Effector CD8-positive, alpha-beta T cell (primary cell): ENCODE measurements around the gene LRP1B.
"Not testable (repeated sequence)": the region's sequence is repeated elsewhere in the genome, so short reads cannot be mapped to it uniquely, and the experiment has no call there.

Experiments
- DNase-seq: peaks from one replicate; lab custom pipeline; 2025; lab: John Stamatoyannopoulos, UW

LRP1B gene

DNA sequence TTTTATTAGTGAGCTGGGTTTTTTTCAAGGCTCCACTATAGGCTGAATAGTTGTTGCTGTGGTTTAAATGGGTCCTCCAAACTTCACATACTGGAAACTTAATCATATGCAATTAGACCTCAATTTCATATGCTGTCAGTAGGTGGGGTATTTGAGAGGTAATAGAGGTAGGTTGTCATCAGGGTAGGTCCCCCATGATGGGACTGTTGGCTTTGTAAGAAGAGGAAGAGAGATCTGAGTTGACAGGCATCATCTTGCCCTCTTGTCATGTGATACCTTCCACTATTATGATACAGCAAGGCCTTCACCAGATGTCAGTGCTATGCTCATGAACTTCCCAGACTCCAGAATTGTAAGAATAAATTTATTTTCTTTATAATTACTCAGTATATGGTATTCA lies 819.4 kb downstream of the LRP1B start:
- DNase-seq = no peak

DNA sequence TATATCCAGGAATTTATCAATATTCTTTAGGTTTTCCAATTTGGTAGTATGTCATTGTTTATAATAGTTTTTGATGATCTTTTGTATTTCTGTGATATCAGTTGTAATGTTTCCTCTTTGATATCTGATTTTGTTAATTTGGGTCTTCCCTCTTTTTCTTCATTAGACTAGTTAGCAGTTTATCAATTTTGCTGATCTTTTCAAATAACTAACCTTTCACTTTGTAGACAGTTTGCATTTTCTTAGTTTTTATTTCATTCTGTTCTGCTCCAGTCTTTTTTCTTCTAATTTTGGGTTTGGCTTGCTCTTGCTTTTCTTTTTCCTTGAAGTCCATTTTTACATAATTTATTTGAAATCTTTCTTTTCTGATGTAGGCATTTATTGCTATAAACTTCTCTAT lies 824.4 kb downstream of the LRP1B start:
- no peak for DNase-seq

DNA sequence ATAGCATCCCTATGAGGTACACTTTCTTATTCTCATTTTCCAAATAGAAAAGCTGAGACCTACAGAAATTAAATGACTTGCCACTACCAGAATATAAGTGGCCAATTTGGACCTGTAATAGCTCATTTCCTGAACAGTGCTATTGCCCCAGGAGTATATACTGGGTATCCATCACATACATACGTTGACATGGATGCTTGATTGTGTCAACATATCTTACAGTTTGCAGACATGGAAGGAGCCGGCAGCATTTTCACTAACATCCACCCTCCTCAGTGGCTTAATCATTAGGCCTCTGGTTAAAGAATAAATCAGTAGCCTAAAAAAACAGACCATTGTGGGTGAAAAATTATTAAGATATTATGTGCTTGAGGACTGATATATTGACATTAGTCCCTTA lies 829.3 kb downstream of the LRP1B start:
- no peak for DNase-seq

DNA sequence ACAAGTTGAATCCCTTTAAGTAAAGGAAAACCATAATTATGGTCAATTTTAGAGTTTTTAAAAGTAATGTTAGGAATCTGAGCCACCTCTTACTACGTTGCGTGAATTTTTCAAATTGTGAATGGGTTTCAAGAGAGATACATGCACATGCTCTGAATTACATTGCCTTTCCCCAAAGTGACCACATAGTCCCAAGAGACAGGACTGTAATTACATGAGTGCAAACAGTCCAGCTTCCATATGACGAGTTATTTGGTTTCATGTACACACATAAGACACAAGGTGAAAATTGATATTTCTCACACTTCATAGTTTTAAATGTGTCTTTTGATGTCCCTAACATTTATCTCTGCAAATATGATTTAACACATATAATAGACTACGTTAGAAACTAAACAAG lies 850.8 kb downstream of the LRP1B start:
- no peak for DNase-seq

DNA sequence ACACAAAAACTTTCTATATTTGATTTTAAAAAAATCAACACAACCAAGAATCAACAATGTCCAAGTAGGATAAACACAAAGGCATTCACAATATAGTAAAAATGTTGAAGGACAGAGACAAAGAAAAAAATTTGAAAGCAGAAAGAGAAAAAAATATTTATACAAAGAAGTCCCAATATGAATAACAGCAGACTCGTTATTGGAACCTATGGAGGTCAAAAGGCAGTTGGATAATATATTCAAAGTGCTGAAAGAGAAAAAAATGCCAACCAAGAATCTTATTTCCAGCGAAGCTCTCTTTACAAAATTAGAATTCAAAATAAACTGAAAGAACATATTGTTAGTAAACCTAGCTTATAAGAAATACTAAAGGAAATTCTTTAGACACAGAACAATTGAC lies 859.5 kb downstream of the LRP1B start:
- no peak for DNase-seq

DNA sequence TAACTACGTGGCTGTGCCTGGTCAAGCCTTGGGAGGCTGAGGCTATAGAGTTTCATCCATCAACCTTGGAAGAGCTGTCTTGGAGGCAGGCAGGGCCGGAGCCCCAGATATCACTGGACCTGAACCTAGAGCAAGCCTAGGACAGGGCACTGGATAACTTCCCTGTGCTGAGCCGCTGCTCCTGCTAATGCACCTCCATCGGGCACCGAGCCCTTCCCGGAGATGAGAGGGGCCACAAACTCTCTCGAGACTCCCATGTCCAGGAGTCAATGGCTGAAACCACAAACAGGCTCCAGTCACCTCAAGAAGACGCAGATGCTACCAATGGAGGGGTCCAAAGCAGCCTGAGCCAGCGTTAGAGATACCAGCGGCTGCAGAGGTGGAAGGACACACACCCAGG lies 866.0 kb downstream of the LRP1B start:
- DNase-seq = no peak

DNA sequence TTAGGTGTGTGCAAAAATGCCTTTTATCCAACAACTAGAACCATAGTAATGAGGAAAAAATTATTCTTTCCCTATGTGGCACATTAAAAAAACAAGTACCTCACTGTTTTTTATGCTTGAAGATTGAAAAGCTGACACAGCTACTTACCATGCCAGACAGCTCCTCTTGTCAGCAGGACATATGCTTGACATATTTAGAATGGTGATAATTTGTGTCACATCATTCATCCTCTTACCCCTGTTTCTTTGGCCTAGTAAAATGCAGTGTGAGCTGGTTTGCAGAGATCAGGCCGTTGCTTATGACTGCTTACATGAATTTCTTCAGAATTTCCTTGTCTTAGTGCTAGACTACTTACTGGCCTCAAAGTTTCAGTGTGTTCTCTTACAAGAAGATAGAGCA lies 869.9 kb downstream of the LRP1B start:
- no peak for DNase-seq

DNA sequence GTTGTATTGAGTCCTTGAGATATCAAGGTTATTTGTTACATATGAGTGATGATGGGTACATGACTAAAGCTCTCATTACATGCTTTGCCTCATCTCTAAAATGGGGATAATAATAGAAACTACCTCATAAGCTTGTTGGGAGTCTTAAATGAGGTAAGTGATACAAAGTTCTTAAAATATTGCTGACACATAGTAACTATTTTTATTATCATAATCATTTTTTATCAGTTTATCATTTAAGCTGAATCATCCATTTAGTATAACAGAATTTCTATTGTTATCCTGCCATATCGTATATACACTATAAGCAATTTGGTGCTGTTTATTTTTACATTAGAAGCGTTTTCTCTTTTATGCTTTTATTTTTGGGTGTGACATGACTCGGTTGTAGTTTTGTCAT lies 871.1 kb downstream of the LRP1B start:
- DNase-seq = no peak

DNA sequence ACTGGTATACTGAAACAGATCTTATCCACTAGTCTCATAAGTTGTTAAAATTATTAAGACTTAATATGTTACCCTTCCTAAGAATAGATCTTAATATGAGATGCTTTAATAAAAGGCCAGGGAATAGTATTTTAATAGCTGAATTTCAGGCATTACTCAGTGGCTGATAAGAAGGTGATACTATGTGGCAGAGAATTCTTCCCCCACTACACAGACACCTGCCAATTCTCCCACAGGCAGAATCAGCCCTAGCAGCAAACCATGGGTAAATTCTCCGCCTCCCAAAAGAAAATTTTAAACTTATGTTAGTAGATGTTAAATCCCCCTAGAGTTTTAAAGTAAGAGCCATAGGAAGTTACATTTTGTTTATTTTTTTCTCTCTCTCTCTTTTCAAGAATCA lies 888.8 kb downstream of the LRP1B start:
- DNase-seq = no peak

DNA sequence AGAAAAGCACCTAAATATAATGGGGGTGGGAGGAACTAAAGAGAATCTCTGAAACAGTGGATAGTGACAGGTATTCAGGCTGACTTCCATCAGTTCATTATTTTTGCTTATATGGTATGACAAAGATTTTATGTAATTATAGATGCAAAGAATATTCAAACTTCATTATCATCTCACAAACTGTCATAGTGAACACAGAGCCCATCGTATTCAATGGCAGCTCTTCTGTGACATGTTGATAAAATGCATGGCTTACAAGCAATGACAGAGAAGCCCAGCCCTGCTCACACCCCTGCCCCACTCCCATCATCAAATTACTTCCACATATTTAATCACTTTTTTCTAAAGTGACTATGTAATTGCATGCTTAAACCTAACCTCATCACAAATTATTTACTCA lies 904.3 kb downstream of the LRP1B start:
- no peak for DNase-seq

DNA sequence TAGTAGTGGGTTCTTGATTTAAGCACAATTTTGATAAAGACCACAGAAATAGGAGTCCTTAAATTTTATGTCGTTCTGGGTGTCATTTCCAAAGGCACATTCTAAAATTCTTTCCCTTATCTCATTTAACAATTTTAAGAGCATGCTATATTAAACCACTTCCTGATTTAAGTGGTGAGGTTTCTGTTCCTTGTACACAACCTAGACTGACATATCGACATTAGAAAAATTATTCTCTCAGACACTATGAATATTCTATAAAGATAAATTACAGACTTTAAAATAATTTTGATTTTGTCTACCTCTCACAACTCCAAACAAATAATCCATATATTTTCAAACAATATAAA lies 923.8 kb downstream of the LRP1B start:
- no peak for DNase-seq

DNA sequence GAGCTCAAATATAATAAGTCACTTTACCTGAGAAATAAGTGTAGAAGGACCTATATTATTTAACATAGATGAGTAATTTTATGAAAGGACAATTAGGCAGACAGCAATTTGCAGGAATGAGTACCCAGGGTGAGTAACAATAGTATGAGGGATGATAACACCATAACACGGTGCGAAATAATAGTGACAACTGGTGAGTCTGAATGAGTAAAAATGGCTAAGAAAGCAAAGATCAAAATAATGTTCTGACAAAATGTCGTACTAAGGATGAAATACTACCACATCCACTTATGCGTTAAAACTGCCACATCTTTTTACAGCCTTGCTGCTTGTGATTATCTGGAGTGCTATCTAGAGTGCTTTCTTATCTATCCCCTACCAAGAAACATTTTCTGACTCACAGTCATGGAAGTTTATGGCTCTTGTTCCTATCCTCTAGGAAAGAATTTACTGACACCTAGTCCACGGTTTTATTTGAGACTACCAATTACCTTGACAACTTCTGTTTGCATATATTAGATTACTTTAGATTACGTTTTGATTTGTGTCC lies 929.7 kb downstream of the LRP1B start:
- no peak for DNase-seq

DNA sequence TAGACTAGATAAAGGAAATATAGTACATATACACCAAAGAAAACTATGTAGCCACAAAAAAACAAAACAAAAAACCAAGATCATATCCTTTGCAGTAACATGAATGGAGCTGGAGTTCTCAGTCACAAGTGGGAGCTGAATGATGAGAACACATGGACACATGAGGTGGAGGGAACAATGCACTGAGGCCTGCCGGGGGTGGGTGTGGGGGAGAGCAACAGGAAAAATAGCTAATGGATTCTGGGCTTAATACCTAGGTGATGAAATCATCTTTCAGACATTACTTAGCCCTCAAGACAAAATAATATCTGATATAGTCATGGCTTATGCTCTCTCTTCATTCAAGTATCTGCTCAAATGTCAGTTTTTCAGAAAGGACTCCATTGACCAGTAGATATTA lies 930.6 kb downstream of the LRP1B start:
- no peak for DNase-seq

DNA sequence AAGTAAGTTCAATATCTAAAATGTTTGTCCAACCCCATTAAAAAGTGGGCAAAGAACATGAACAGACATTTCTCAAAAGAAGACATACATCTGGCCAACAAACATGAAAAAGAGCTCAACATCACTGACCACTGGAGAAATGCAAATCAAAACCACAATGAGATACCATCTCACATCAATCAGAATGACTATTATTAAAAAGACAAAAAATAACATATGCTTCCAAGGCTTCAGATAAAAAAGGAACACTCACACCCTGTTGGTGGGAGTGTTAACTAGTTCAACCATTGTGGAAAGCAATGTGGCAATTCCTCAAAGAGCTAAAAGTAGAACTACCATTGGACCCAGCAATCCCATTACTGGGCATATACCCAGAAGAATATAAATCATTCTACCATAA lies 931.1 kb downstream of the LRP1B start:
- no peak for DNase-seq

DNA sequence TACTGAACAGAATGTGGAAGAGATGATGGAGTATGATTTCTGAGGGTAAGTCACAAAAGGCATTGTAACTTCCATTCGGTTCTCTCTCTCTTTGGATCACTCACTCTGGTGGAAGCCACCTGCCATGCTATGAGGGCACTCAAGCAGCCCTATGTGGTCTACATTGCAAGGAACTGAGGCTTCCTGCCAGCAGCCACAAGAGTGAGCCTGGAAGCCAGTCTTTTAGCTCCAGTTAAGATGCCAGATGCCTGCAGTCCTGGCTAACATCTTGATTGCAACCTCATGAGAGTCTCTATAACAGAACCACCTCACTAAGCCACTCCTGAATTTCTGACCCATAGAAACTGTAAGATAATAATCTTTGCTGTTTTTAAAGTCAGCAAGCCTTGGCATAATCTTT lies 935.7 kb downstream of the LRP1B start:
- DNase-seq = no peak

DNA sequence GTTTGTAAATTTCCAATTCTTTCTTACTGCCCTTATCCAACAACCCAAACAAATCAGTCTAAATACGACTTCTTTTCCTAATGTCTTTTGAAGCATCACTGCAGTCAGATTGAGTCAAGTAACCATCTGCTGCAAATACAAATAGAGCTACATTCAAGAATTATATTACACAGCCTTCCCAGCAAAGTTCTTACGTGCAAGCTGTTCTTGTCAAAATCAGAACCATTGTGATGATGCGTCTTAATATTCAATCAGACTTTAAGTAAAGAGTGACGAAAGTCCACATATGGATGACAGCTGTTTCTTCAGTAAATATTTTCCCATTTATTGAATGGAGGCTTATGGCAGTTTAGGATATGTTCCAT lies 943.8 kb downstream of the LRP1B start:
- no peak for DNase-seq

DNA sequence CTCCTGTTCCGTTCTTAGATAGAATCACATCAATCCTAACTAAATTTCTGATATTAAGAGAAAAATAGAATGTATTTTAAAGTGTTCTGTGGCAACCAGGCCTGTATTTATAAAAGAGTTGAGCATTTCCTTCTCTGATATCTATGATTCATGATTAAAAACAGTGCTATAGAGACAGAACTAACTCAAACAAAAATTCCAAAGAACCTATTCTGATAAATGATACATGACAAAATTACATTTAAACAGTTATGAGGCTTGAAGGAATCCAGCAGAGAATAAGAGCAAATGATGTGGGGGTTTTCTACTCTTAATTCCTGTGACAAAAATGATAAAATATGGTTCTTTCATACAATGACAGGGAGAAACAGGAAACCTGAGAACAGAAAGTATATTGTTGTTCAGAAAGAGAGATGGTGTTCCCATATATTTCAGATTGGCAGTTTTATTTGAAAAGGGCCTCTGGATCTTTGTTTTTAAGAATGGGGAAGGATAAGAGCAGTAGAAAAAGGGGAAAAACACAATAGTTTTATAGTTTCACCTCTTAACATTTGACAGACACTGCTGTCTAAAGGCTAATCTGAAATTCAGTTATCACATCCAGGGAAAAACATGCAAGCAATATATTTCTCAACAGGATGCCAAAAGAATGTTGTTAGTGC lies 944.3 kb downstream of the LRP1B start:
- DNase-seq = no peak

DNA sequence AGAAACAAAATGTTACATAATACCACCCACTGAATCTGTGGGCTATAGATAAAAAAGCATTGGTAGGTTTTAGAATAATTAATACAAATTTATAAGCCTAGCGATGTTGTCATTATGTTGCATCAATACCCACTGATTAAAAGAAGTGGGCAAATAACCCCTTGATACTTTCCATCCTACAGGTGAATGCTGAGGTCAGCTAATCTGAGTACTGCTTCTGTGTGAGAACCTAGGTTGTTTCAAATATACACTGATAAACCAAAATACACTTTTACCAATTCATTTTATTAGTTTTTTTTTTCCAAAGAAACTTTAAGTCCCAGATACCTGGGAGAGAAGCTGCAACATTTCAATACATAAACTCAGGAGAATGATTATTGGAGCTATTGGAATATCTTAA lies 948.6 kb downstream of the LRP1B start:
- DNase-seq = no peak

DNA sequence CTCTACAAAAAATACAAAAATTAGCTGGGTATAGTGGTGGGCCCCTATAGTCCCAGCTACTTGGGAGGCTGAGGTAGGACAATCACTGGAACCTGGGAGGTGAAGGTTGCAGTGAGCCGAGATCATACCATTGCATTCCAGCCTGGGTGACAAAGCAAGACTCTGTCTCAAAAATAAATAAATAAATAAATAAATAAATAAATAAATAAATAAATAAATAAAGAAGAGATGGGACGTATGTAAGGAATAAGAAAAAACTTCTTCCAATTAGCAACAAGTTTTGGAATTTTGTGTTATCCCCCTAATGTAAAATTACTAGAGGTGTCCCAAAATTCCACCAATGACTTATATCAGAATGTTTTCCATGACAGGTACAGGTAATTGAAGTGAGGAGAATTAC lies 961.7 kb downstream of the LRP1B start:
- DNase-seq = not testable (repeated sequence)

DNA sequence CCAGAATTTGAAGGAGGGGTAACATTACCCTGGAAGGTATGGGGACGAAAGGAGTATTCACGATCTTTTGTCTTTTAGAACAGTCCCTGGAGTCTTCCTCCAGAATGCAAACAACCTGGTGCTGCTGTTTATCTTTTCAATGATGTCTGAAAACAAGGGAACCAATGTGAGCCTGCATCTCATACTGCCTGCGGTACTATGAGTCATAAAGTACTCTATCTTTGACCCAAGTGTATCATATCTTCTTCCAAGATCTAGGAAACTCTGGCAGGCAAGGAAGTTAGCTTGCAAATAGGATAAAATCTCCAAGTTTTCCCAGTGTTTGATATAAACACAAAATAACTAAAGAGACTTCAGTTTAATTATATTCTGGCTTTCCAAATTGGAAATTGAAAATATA lies 968.5 kb downstream of the LRP1B start:
- DNase-seq = no peak

DNA sequence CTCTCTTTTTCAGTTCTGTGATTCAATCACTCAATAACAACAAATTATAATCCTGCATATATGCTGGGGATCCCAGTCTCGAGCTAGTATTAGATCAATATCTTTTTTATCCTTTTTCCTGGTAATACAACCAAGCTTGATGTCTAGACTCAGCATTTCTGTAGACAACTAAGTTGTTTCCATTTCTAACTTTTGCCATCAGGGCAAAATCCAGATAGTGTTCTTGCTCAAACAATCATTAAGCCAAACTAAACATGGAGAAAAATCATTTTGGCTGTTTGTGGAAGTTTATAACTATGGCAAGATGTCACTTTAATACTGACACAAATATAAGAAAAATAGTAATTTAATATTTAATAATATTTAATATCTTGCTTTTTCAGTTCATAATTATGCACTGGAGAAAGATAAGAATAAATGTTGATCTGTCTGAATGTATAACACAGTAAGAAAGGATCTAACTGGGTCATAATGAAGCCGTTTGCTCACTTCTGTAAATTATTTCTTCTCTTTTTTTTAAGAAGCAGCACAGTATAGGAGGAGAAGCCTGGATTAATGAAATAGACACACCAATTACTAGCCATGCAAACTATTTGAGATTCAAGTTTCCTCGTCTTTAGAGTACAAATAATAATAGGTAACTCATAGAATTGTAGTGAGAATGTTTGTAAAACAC lies 979.1 kb downstream of the LRP1B start:
- no peak for DNase-seq

DNA sequence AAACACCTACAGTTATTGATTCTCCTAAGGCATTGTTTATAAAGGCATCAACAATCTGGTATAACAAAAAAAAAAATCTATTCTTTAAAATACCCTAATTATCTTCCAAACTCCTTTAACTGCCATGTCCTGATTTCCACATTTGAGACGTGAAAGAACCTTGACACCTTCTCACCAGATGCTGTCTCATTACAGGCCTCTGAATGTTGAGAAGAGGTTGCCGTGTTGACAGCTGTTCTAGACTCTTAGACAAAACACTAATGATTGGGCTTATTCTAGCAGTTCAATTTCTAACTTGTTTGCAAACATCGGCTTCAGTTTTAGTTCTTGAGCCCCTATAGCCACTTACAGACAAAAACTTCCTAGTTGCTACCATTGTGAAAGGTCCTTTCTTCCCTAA lies 988.8 kb downstream of the LRP1B start:
- no peak for DNase-seq

DNA sequence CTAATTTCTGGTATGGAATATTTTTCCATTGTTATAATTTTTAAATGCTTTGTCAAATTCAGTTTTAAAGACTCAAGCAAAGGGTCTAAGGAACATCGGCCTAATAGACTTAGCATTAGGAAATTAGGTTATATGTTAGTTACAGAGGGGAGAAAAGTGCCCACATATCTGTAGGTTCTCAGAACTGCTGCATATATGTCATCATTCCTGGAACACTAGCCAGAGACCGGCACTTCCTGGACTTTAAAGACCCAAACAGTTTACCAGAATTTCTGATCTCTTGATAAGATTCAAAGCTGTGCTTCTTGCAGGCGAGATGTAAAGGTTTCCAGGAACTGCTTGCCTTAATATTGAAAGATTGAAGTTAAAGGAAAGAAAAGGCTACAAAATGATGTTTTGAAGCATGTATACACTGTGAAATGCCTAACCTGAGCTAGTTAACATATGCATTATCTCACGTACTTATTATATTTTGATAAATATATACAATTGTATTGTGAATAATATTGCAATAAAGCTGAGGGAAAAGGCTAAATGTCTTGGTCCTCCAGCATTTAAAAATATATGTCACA lies 993.6 kb downstream of the LRP1B start:
- DNase-seq = no peak

DNA sequence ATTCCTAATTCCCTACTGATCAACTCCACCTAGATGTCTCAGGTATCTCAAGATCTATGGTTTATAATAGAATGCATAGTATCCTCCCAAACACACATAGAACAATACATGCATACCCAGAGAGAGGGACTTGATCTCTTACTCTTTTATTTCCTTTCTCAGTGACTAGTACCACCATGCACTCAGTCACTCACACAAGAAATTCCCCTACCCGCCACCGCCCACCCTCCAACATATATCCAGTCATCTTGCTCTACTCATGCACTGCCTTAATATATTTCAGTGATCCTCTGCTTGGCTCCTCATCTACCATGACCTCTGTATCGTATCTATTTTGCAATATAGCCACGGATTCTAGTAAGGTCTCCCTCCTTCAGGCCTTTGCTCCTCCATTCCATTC lies 996.9 kb downstream of the LRP1B start:
- DNase-seq = no peak
